ENCODE results near the gene ELF3.
A peak's percentile ranks its signal among the peaks of the same experiment; 100 is the strongest.
"Not testable (repeated sequence)": the region's sequence is repeated elsewhere in the genome, so short reads cannot be mapped to it uniquely, and the experiment has no call there.

The ELF3 gene

DNA sequence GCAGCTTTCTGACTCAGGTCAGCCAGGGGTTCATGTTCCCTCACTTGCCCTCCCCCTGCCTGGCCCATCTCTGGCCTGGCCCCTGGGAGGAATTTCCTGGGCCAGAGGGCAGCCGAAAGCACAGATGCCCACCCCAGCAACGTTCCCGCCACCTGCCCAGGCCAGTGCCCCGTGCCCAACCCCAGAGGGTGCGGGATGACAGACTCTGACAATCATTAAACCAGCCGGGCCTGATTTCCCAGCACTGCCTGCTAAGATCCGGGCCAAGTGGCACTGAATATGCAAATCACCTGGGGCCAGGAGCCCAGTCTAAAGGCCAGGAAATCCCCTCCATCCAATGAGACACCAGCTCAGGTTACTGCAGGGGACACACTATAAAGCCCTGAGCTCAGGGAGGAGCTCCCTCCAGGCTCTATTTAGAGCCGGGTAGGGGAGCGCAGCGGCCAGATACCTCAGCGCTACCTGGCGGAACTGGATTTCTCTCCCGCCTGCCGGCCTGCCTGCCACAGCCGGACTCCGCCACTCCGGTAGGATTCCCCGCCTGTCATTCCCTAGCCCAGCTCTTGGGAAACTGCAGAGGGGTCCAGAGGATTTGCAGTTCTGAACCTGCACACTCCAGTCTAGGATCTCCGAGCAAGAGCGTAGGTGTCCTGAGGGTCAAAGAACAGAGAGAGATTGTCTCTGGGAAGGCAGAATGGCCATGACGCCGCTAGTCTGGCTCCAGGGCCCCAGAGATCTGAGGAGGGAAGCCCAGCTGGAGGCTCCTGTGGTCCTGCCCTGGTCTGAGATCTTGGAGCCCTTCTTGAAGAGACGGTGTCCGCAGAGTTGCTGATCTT lies at the start of gene ELF3:
Gene ELF3, plus strand, starts transcription at position 408 of the 836 bp plus-strand sequence. CDS start 550 bp downstream, outside the sequence.
- peak; percentile 42 for DNase-seq

DNA sequence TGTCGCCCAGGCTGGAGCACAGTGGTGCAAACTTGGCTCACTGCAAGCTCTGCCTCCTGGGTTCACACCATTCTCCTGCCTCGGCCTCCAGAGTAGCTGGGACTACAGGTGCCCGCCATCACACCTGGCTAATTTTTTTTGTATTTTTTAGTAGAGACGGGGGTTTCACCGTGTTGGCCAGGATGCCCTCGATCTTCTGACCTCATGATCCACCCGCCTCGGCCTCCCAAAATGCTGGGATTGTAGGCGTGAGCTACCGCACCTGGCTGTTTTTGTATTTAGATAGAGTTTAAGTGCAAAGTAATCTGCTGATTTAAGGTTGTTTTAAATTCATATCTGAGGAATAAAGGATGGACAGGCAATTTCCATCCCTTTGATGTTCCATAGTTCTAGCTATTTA lies 48.0 kb upstream of the ELF3 start:
- DNase-seq = not testable (repeated sequence)

DNA sequence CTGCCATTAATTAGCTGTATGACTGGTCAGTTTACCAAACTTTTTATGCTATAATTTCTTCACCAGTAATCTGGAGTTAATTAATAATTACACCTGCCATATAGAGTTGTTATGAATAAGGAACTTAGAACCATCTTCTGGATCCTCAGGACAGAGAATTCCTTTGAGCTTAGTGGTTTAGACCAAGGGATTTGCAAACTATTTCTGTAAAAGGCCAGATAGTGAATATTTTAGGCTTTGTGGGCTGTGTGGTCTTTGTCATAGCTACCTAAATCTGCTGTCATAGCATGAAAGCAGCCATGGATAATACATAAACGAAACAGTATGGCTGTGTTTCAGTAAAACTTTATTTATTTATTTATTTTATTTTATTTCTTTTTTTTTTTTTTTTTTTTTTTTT lies 46.1 kb upstream of the ELF3 start:
- DNase-seq = no peak

DNA sequence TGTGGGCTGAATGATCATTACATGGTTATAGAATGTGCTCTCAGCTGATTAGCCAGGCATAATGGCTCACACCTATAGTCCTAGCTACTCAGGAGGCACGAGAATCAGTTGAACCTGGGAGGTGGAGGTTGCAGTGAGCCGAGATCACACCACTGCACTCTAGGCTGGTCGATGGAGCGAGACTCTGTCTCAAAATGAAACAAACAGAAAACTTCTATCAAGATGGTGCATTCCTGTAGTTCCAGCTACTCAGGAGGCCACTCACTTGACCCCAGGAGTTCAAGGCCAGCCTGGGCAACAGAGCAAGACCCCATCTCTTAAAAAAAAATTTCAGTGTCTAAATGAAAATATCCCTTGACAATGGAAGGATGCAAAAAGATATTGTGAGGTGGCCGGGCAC lies 44.2 kb upstream of the ELF3 start:
- no peak for DNase-seq

DNA sequence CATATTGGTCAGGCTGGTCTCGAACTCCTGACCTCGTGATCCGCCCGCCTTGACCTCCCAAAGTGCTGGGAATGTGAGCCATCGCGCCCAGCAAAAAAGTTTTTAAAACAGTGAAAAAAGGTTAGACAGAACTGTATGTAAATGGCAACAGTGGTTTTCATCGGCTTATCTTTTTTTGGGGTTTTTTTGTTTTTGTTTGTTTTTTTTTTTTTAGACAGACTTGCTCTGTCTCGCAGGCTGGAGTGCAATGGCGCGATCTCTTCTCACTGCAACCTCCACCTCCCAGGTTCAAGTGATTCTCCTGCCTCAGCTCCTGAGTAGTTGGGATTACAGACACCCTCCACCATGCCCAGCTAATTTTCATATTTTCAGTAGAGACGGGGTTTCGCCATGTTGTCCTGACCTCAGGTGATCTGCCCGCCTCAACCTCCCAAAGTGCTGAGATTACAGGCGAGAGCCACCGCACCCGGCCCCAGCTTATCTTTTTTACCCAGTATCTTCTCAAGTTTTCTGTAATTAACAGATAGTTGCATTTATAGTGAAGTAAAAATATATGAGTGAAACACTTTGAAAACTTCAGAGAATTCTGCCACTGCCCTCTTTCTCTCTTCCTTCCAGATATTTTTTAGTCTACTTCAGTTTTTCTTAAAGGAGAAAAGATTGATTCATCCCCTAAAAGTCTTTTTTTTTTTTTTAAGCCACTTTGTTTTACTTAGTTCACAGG lies 42.0 kb upstream of the ELF3 start:
- no peak for DNase-seq

DNA sequence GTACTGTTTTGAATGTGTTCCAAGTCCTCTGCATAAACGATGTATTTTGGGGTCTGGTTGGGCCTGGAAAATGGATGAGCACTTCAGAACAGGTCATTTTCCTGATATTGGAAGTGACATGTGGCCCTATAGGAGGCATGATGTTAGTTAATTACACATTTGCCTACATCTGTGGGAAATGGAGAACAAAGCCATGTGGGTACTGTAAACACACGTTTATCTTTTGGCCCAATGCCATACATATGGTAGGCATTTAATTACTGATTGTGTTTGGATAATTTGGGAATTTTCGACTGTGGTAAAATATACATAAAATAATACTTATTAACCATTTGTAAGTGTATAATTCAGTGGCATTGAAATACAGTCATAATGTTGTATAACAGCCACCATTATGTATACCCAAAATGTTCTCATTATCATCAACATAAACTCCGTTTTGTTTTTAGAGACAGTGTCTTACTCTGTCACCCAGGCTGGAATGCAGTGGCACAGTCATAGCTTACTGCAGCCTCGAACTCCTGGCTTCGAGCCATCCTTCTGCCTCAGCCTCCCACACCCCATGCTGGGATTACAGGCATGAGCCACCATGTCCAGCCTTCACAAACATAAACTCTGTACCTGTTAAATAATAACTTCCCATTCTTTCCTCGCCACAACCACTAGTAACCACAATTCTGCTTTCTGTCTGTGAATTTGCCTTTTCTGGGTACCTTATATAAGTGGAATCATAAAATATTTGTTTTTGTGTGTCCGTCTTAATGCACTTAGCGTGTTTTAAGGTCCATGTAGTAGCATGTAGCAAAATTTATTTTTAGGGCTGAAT lies 39.8 kb upstream of the ELF3 start:
- DNase-seq = peak; percentile 54

DNA sequence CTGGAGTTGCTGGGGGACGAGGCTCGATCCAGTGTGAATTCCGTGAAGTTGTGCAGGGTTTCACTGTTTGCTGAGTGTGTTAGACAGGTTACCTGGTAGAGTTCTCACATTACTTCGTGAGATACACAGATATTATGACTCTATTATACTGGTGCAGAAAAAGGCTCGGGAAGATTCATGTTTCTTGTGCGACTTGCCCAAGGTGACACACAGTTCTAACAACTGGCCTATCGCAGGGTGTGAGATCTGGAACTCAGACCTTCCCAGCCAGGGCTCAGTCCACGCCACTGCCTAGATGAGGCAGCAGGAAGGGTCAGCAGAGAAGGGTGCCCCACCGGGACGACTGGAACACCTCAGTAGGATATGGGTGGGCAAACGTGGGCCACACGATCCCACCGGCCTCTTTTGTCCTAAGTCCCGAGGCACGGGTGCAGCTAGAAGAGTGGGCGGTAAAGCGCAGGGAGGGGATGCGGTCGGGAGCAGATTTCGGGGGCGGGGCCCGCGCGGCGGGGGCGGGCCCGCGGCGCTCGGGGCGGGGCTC lies 28.2 kb upstream of the ELF3 start:
- no peak for DNase-seq

DNA sequence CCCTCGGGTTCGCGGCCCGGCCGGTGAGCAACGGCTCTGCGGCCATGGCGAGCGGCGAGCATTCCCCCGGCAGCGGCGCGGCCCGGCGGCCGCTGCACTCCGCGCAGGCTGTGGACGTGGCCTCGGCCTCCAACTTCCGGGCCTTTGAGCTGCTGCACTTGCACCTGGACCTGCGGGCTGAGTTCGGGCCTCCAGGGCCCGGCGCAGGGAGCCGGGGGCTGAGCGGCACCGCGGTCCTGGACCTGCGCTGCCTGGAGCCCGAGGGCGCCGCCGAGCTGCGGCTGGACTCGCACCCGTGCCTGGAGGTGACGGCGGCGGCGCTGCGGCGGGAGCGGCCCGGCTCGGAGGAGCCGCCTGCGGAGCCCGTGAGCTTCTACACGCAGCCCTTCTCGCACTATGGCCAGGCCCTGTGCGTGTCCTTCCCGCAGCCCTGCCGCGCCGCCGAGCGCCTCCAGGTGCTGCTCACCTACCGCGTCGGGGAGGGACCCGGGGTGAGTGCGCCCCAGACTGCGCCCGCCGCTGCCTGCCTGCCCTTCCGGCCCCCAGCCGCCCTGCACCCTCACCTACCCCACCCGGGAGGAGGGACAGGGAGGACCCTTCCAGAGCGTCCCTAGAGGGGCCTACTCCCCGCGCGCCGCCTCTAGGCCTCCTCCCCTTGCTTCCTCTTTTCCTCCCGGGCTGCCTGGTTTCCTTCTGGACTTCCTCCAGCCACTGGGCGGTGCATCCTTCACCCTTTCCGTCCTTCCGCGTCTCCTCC lies 27.6 kb upstream of the ELF3 start, which contains the start of gene RNPEP:
Gene RNPEP, plus strand, starts transcription at position 26 of the 757 bp plus-strand sequence. Its CDS starts 19 bp downstream, at position 45.
- DNase-seq = peak; percentile 67

DNA sequence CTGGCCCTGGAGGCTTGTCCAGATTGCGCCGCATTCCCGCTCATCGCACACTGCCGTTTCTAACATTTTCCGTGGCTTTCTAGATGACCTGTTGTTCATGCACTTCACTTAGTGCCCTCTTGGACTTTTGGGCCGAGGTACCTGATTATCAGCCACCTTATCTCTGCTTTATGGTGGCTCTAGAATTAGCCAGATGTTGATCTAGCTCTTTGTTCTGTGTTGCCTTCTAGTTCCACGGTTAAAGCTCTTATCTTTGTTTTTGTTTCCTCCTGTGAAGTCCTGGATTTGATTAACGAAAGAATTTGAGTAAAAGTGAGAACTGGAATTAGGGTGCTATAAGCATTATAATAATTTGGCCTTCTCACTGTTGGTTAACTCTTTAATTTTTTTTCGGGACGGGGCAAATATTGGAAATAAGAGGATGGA lies 27.0 kb upstream of the ELF3 start:
- DNase-seq = no peak

DNA sequence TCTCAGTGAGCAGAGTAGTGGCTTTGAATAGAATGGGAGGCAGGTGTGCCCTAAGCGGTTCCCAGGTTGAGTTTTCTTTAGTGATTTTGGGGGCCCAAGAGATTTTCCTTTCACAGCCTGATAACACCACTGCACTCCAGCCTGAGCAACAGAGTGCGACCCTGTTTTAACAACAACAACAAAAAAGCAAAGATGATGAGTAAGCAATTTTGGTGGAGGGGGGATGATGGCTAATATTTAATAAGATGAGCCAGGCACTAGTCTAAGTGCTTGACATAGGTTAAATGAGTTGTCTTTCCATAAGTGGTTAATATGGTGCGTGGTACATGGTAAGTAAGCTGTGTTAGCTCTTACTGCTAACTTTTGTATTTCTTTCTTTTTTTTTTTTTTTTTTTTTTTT lies 25.9 kb upstream of the ELF3 start:
- DNase-seq = no peak

DNA sequence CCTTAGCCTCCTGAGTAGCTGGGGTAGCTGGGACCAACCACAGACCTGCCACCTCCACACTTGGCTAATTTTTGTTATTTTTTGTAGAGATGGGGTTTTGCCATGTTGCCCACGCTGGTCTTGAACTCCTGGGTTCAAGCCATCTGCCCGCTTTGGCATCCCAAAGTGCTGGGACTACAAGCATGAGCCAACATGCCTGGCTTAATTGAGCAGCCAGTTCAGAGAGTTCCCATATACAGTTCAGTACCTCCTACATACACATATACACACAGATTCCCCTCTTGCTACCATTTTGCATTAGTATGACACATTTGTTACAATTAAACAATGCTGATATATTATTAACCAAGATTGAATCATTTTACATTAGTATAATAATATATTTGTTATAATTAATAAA lies 25.0 kb upstream of the ELF3 start:
- no peak for DNase-seq

DNA sequence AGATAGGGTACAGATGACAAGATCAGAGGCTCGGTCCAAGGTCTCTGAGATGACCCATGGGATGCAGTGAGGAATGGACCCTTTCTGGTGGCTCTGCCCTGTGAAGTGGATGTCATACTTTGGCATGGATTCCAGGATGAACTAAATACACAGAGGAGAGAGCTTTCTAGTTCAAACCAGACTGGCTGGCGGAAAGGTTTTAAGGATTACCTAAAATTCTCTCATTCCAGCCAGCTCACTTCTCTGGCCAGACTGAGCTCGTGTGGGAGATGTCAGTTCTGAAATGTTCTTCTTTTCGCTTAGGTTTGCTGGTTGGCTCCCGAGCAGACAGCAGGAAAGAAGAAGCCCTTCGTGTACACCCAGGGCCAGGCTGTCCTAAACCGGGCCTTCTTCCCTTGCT lies 21.8 kb upstream of the ELF3 start:
- DNase-seq = no peak

DNA sequence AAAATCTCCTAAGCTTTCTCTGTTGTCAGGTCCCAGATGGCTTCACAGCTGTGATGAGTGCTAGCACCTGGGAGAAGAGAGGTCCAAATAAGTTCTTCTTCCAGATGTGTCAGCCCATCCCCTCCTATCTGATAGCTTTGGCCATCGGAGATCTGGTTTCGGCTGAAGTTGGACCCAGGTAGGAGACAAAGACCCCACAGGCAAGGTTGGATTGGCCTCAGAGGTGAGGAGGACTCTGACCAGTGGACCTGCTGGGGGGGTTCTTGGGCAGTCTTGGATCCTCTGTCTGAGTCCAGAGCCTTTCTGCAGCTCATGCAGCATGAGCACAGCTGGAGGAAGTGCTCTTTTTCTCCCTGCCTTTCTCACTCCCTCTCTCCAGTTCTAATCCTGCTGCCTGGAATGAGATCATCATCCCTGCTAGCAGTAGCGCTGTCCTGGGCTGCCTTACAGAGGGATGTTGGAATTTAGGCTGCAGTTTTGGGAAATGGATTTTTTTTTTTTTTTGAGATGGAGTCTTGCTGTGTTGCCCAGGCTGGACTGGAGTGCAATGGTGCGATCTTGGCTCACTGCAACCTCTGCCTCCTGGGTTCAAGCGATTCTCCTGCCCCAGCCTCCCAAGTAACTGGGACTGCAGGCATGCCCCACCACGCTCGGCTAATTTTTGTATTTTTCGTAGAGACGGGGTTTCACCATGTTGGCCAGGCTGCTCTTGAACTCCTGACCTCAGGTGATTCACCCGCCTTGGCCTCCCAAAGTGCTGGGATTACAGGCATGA lies 20.8 kb upstream of the ELF3 start:
- DNase-seq = no peak

DNA sequence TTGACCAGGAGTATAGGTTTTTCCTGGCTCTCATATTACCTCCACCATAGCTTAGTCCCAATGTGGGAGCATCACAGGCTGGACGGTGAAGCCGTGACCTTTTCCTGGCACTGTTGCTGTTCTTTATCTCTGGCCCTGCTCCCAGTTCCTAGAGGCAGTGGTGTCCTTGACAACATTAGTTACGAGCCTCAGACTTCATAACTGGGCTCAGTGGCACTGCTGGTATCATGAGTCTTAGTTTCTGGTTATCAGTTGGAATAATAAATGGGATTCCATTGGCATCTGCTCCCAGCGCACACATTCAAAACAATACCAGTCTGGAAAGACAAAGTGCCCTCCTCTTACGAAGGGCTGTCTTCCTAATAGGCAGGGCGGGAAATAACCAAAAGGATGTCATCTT lies 20.0 kb upstream of the ELF3 start:
- DNase-seq = no peak

DNA sequence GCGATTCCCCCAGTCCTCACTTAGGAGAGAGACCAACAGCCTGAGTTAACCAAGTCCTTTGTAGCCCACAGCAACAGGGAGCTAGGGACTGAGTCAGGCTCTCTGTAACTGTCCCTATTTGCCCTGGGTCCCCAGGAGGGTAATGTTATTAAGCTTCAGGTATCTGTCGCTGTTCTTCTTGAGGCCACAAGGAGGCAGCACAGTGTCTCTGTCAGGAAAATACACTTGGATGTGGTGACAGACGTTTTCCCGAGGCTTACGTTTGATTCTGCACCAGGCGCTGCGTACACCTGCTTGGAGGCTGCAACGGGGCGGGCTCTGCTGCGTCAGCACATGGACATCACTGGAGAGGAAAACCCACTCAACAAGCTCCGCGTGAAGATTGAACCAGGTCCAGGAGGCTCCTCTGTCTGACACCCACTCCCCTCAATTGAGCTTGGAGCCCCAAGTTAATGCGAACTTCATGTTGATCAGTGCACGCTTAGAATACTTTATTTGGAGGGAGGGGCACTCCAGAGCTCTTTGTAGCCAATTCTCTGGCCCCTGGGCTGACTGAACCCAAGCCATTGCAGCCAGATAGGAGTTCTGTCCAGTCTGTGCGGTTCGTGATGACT lies 10.7 kb upstream of the ELF3 start:
- peak; percentile 37 for DNase-seq

DNA sequence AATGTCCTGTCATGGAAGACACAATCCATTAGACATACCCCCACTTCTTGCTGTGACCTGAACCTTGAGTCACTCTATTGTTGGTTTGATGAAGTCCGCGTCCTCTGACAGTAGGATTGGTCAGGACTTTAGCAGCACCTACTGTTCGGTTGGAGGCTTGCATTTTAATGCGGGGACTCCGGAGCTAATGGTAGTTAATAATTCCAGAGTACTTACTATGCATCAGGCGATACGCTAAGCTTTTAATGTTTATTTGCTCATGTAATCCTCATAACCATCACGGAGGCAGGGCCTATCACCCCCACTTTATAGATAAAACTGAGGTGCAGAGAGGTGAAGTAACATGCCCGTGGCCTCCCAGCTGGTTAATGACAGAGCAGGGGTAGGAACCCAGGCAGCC lies 7.9 kb upstream of the ELF3 start:
- no peak for DNase-seq

DNA sequence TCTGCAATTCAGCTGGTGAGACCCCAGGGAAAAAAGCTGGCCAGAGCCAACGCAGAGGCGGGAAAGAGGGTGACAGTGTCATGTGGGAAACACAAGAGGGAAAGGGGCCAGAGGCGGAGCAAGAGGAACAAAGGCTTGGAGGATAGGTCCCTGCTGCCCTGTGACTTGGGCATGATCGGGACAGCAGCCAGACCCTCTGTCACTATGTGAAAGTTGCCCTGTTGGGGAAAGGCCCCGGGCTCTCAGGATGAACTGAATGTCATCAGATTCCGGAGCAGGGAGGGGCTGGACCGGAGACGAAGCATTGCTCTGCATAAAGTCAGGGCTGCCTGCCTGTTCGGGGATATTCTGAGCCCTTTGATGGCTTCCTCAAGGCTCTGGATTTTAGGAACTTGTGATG lies 5.7 kb upstream of the ELF3 start:
- no peak for DNase-seq

DNA sequence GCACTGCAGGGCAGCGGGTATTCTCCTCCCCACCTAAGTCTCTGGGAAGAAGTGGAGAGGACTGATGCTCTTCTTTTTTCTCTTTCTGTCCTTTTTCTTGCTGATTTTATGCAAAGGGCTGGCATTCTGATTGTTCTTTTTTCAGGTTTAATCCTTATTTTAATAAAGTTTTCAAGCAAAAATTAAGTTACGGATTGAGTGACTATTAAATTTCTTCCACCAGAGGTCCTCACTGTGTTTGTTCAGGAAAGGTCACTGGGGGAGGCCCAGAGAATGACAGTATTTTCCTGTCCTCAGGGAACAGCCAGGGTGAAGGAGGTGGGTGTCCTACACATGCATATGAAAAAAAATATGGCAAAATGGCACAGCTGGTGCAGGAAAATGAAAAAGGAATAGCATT lies 4.4 kb upstream of the ELF3 start:
- peak; percentile 2 for DNase-seq

DNA sequence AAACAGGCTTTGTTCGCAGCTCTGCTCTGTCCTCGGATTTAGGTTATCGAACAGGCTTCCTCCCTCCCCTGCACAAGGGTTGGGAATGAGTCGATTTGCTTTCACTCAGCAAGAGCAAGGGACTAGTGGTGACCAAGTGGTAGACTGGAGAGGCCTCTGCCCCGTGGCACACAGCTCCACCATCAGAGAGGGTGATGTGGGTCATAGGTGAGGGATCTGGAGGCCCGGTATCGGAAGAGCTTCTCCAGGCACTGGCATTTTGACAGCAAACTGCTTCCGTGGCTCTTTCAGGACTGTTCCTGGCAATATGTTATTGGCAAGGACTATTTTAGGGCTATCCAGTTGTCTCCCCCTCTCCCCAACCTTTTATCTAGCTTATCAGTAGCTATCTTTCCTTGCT lies 3.1 kb upstream of the ELF3 start:
- no peak for DNase-seq

DNA sequence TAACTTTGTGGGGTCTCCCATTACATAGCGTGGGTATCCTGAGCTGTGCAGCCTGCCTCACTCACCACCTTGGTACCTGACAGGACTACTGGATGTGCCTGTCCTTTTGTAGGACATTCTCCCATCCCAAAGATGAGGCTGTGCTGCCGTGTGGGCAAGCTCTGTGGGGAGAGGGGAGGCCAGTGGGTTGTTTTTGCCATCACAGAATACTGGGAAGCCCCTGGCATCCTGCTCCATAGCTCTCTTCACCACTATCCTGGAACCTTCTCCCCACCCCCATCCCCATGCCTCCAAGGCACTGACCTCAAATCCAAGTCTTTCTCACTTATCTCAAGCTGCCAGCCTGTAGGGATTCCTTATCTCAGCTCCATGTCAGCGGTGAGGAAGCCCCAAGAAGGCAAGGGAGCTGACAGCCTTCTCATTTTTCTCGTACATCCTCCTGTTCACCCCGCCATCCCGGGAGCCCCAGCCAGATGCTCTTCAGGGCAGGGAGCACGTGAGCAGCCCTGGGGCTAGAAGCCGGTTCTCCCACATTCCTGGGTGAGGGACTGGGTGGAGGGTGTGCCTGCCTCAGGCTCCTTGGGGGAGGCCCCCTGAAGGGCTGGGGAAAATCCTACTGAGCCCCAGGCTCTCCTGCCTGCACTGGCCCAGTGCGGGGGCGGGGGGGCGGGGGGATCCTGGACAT lies 2.4 kb upstream of the ELF3 start:
- DNase-seq = peak; percentile 22

All from COR-L47 (cell line).